ENCODE results near the gene P2RX1. TPM values are rescaled to one million over a fixed set of nuclear protein-coding genes. Genes with fewer than 3 reads are reported as not detected.

P2RX1 gene
- total RNA-seq, 1 experiment from 2014 or later, result not detected

GRCh38 chr17:3891626-3892094, 24.6 kb downstream of the P2RX1 start:
- DNase-seq, result no peak
- Histone ChIP-seq H3K9ac (ENCODE audit: extremely low read depth, insufficient read length, low read length) (no peak overlapping the region), H4K8ac (replicated peaks; ENCODE audit: insufficient read length, low read depth, low read length) (no peak overlapping the region), H4K91ac (ENCODE audit: insufficient read length, low read depth, low read length) (no peak overlapping the region), H2BK5ac (ENCODE audit: insufficient read length, low read length) (no peak overlapping the region), H3K18ac (ENCODE audit: insufficient read length, low read depth, low read length) (no peak overlapping the region), H3K27ac (ENCODE audit: insufficient read length, low read depth, low read length) (no peak overlapping the region), H3K23me2 (ENCODE audit: insufficient read length, low read depth, low read length, poor library complexity, severe bottlenecking) (peaks cover 6% of the 10 kb centered on the region), H3K56ac (ENCODE audit: insufficient read length, low read depth, low read length) (no peak overlapping the region), H4K20me1 (ENCODE audit: control insufficient read depth, insufficient read depth, insufficient read length) (no peaks in the 10 kb centered on the region), H3K79me1 (ENCODE audit: insufficient read depth, low read depth, low read length, poor library complexity, severe bottlenecking) (no peaks in the 10 kb centered on the region), H2BK15ac (ENCODE audit: low read depth, low read length) (no peak overlapping the region), H3K23ac (ENCODE audit: insufficient read length, low read depth, low read length) (no peak overlapping the region), H3K14ac (ENCODE audit: insufficient read depth, low read length) (no peak overlapping the region; the same call in 1 of the 2 replicates), H2AFZ (ENCODE audit: low read length) (no peak overlapping the region), H3K4me1 (ENCODE audit: insufficient read depth, low read length) (peaks cover 2% of the 10 kb centered on the region; the same call in 1 of the 2 replicates), H2BK12ac (ENCODE audit: insufficient read length, low read depth, low read length) (no peak overlapping the region), H2BK20ac (ENCODE audit: low read depth, low read length, poor library complexity, severe bottlenecking) (no peak overlapping the region), H3T11ph (ENCODE audit: low read length) (no peak overlapping the region), H3K27me3 (ENCODE audit: insufficient read depth, low read length) (no peaks in the 10 kb centered on the region; the same call in 1 of the 2 replicates), H3K4ac (ENCODE audit: low read depth, low read length) (no peak overlapping the region), H3K4me2 (ENCODE audit: insufficient read depth, insufficient read length, low read length) (peak overlapping the region; percentile 47), H2BK120ac (ENCODE audit: low read depth, low read length, poor library complexity, severe bottlenecking) (no peak overlapping the region), H3K9me3 (ENCODE audit: control insufficient read depth, low read depth, low read length) (no peaks in the 10 kb centered on the region), H2AK5ac (ENCODE audit: insufficient read length, low read length) (no peak overlapping the region), H3K79me2 (ENCODE audit: insufficient read depth, low read length) (no peaks in the 10 kb centered on the region), H4K5ac (ENCODE audit: insufficient read length, low read depth, low read length) (no peak overlapping the region)
- Mint-ChIP-seq H3K27me3 (ENCODE audit: low read depth) (peaks cover 12% of the 10 kb centered on the region), H3K27ac (no peak overlapping the region), H3K9me3 (no peaks in the 10 kb centered on the region), H3K4me1 (peaks cover 32 to 54% of the 10 kb centered on the region in 2 experiments), H3K36me3 (ENCODE audit: insufficient read depth in 1 of 3, low read depth in 3 of 3) (no peaks in the 10 kb centered on the region), H3K4me3 (peak overlapping the region; percentile 77)
- WGBS (ENCODE audit: extremely low coverage, insufficient read length, low lambda C conversion rate), result no CpG with 5 or more reads among the region's 12 CpGs
- TF ChIP-seq CTCF (conservative IDR thresholded peaks at IDR 0.05), result no peak
